H1 (cell line): ENCODE measurements around the gene ZNF48. TPM values are rescaled to one million over a fixed set of nuclear protein-coding genes. Genes with fewer than 3 reads are reported as not detected.

Experiments used
- CTCF ChIA-PET: fragments of 300-600 bp; sonication (Branson Sonifier 250); formaldehyde crosslinking; loops from one replicate; lab custom pipeline; 2021; ENCODE audit not compliant: partially characterized antibody; lab: Charles Lee
- POLR2A ChIA-PET: fragments of 300-600 bp; sonication (Branson Sonifier 250); formaldehyde crosslinking; loops from one replicate; lab custom pipeline; 2021; ENCODE audit warnings: inconsistent platforms; ENCODE audit not compliant: partially characterized antibody; lab: Charles Lee
- DNase-seq, 2 experiments: peaks; one replicate each; pipeline versions ENCODE4 v3.0.0 to v3.0.0-alpha.2; 2010 to 2022; ENCODE audit warnings: low spot score in 2 of 2, low read depth in 1 of 2, mixed read lengths in 1 of 2
- FAIRE-seq: peaks from 2 replicates; lab custom pipeline; 2011; peaks lifted over from hg19 to GRCh38; lab: Jason Lieb, UNC
- H2AFZ ChIP-seq: 2 replicates; pipeline ENCODE4 v1.8.1; 2012; ENCODE audit warnings: low read length, inconsistent platforms
- H2AK5ac ChIP-seq: 2 replicates; pipeline ENCODE4 v1.6.1; 2013; ENCODE audit warnings: low read depth, low read length
- H2BK120ac ChIP-seq: replicated peaks from 2 replicates; pipeline ENCODE3; 2013; ENCODE audit warnings: low read depth, low read length, inconsistent platforms
- H2BK12ac ChIP-seq: 2 replicates; pipeline ENCODE4 v1.6.1; 2013; ENCODE audit warnings: low read depth, low read length
- H2BK15ac ChIP-seq: 2 replicates; pipeline ENCODE4 v1.6.1; 2013; ENCODE audit warnings: low read length
- H2BK20ac ChIP-seq: 2 replicates; pipeline ENCODE4 v1.6.1; 2013; ENCODE audit warnings: low read length
- H2BK5ac ChIP-seq: 2 replicates; pipeline ENCODE4 v1.6.1; 2013; ENCODE audit warnings: low read depth, low read length
- H3K14ac ChIP-seq: 2 replicates; pipeline ENCODE4 v1.6.1; 2013; ENCODE audit warnings: inconsistent platforms; ENCODE audit not compliant: insufficient read length
- H3K18ac ChIP-seq: 2 replicates; pipeline ENCODE4 v1.6.1; 2013; ENCODE audit warnings: low read length; ENCODE audit errors: extremely low read depth
- H3K23ac ChIP-seq: 2 replicates; pipeline ENCODE4 v1.6.1; 2013; ENCODE audit warnings: inconsistent platforms; ENCODE audit not compliant: insufficient read length
- H3K23me2 ChIP-seq: 2 replicates; pipeline ENCODE4 v1.6.1; 2013; ENCODE audit warnings: low read depth, low read length
- H3K27ac ChIP-seq: 2 replicates; pipeline ENCODE4 v1.6.1; 2011; ENCODE audit warnings: low read depth, low read length, inconsistent platforms
- H3K27me3 ChIP-seq, 4 experiments: replicated peaks in 1 of 4; 1 replicate in 1 of 4; 2 replicates in 3 of 4; pipeline versions ENCODE4 v1.6.1 to v1.8.1; 2011 to 2013; ENCODE audit warnings: low read length in 3 of 4, mild to moderate bottlenecking in 3 of 4, inconsistent platforms in 2 of 4, mixed read lengths in 2 of 4, moderate library complexity in 1 of 4; ENCODE audit not compliant: control insufficient read depth in 3 of 4, insufficient read depth in 3 of 4; ENCODE audit errors: extremely low read depth in 1 of 4
- H3K36me3 ChIP-seq, 4 experiments: 2 replicates each; pipeline versions ENCODE4 v1.6.1 to v1.8.1; 2011 to 2013; ENCODE audit warnings: mild to moderate bottlenecking in 4 of 4, low read length in 3 of 4, moderate library complexity in 2 of 4, control low read depth in 1 of 4, inconsistent platforms in 1 of 4; ENCODE audit not compliant: insufficient read depth in 4 of 4, control insufficient read depth in 2 of 4
- H3K4ac ChIP-seq: replicated peaks from 2 replicates; pipeline ENCODE3; 2013; ENCODE audit warnings: low read length, low read depth, mixed read lengths, inconsistent platforms; ENCODE audit not compliant: insufficient read length
- H3K4me1 ChIP-seq, 4 experiments: replicated peaks in 1 of 4; 1 replicate in 1 of 4; 2 replicates in 3 of 4; pipeline versions ENCODE4 v1.6.1 to v1.8.1; 2011 to 2013; ENCODE audit warnings: low read length in 3 of 4, inconsistent platforms in 2 of 4, mixed read lengths in 1 of 4; ENCODE audit not compliant: insufficient read depth in 4 of 4, control insufficient read depth in 3 of 4
- H3K4me2 ChIP-seq, 2 experiments: 2 replicates each; pipeline versions ENCODE4 v1.6.1 to v1.8.1; 2011 to 2013; ENCODE audit warnings: low read depth in 2 of 2, low read length in 2 of 2, control low read depth in 1 of 2, inconsistent platforms in 1 of 2, mild to moderate bottlenecking in 1 of 2; ENCODE audit not compliant: insufficient read depth in 1 of 2
- H3K4me3 ChIP-seq, 4 experiments: fragments of 200-600, 300-600 bp in 1 of 4; sonication (generic), shearing (Covaris generic), sonication (Bioruptor Twin) in 1 of 4; 2 replicates each; pipeline versions ENCODE4 v1.5.1 to v1.8.1; 2011 to 2016; ENCODE audit warnings: low read length in 4 of 4, low read depth in 3 of 4, control low read depth in 2 of 4, inconsistent platforms in 2 of 4, mild to moderate bottlenecking in 2 of 4, mixed read lengths in 1 of 4, moderate library complexity in 1 of 4; ENCODE audit not compliant: insufficient read depth in 2 of 4; ENCODE audit errors: extremely low read depth in 1 of 4
- H3K56ac ChIP-seq: replicated peaks from 2 replicates; pipeline ENCODE3; 2013; ENCODE audit warnings: low read depth, mild to moderate bottlenecking, mixed read lengths, low read length, inconsistent platforms; ENCODE audit not compliant: insufficient read length
- H3K79me1 ChIP-seq: 2 replicates; pipeline ENCODE4 v1.6.1; 2013; ENCODE audit warnings: low read depth, low read length, control low read depth
- H3K79me2 ChIP-seq, 2 experiments: 2 replicates each; pipeline versions ENCODE4 v1.6.1 to v1.8.1; 2012 to 2013; ENCODE audit warnings: low read length in 2 of 2, mild to moderate bottlenecking in 2 of 2, inconsistent platforms in 1 of 2; ENCODE audit not compliant: insufficient read depth in 2 of 2, control insufficient read depth in 1 of 2
- H3K9ac ChIP-seq, 4 experiments: replicated peaks in 1 of 4; 1 replicate in 1 of 4; 2 replicates in 3 of 4; pipeline versions ENCODE4 v1.6.1 to v1.8.1; 2011 to 2013; ENCODE audit warnings: low read depth in 3 of 4, low read length in 3 of 4, control low read depth in 2 of 4, mild to moderate bottlenecking in 2 of 4, moderate library complexity in 2 of 4, inconsistent platforms in 1 of 4; ENCODE audit errors: extremely low read depth in 1 of 4
- H3K9me3 ChIP-seq, 2 experiments: 2 replicates each; pipeline versions ENCODE4 v1.6.1 to v1.8.1; 2012 to 2013; ENCODE audit warnings: mild to moderate bottlenecking in 2 of 2, moderate library complexity in 2 of 2, control low read depth in 1 of 2, inconsistent platforms in 1 of 2, low read depth in 1 of 2, low read length in 1 of 2, mixed read lengths in 1 of 2; ENCODE audit not compliant: insufficient read depth in 2 of 2
- H4K20me1 ChIP-seq, 2 experiments: replicated peaks in 1 of 2; 2 replicates each; pipeline versions ENCODE3 to v1.8.1; 2011 to 2013; ENCODE audit warnings: inconsistent platforms in 2 of 2, low read length in 2 of 2, mild to moderate bottlenecking in 1 of 2; ENCODE audit not compliant: insufficient read depth in 2 of 2, control insufficient read depth in 1 of 2
- H4K5ac ChIP-seq: 2 replicates; pipeline ENCODE4 v1.6.1; 2013; ENCODE audit warnings: low read length, low read depth, mixed read lengths, inconsistent platforms; ENCODE audit not compliant: insufficient read length
- H4K8ac ChIP-seq: 2 replicates; pipeline ENCODE4 v1.8.0; 2013; ENCODE audit warnings: mild to moderate bottlenecking, moderate library complexity, low read length, inconsistent platforms; ENCODE audit not compliant: insufficient read depth; ENCODE audit errors: extremely low read depth
- H4K91ac ChIP-seq: replicated peaks from 2 replicates; pipeline ENCODE3; 2013; ENCODE audit warnings: low read length, mixed read lengths, inconsistent platforms; ENCODE audit not compliant: insufficient read length
- BRCA1 ChIP-seq: IDR thresholded peaks from 2 replicates; pipeline ENCODE4 v1.6.1; 2012; ENCODE audit warnings: low read depth, low read length, improper control_type of control experiment
- MAX ChIP-seq: IDR thresholded peaks from 2 replicates; pipeline ENCODE4 v1.6.1; 2012; ENCODE audit warnings: inconsistent platforms
- POLR2A ChIP-seq, 2 experiments: IDR thresholded peaks; 1 replicate in 1 of 2; 2 replicates in 1 of 2; pipeline ENCODE4 v1.6.1; 2011; ENCODE audit warnings: low read depth in 2 of 2, low read length in 2 of 2, mild to moderate bottlenecking in 2 of 2; ENCODE audit errors: control extremely low read depth in 1 of 2
- POLR2AphosphoS5 ChIP-seq: IDR thresholded peaks from 2 replicates; pipeline ENCODE4 v1.6.1; 2011; ENCODE audit warnings: low read depth, low read length
- WGBS, 2 experiments: shearing (Covaris generic) in 1 of 2; methylation state at CpG; one replicate each; pipeline versions ENCODE4 v1.1.6 to v1.1.7; 2013 to 2015; ENCODE audit warnings: low lambda C conversion rate in 2 of 2, mixed read lengths in 2 of 2, inconsistent platforms in 1 of 2, low coverage in 1 of 2, missing lambda C conversion rate in 1 of 2; ENCODE audit not compliant: insufficient replicate concordance in 2 of 2, insufficient coverage in 1 of 2, insufficient read length in 1 of 2; ENCODE audit errors: extremely low coverage in 1 of 2, missing lambda C conversion rate in 1 of 2; 5-methylcytosine and 5-hydroxymethylcytosine counted together
- polyA plus RNA-seq, 7 experiments: library from polyadenylated mRNA; depleted of rRNA in 3 of 7; stranded (reverse) in 5 of 7; unstranded in 2 of 7; fragments of >200 nt in 5 of 7; fragments of 200-250 nt in 2 of 7; gene quantifications; 1 replicate in 5 of 7; 2 replicates in 1 of 7; 4 replicates in 1 of 7; pipeline versions ENCODE4 v1.2.1 to v1.2.3, GENCODE V29; 2011 to 2013; ENCODE audit warnings: missing spikeins in 2 of 7, mixed read lengths in 2 of 7
- total RNA-seq: library from RNA; stranded (reverse); fragmentation: NEBNext Ultra II Directional; extraction: Animal tissue kit (Norgen Biotek cat#: 25700); gene quantifications from 2 replicates; pipeline ENCODE4 v1.2.1, GENCODE V29; 2021
- TF ChIP-seq, protein P1 (sequence below): IDR thresholded peaks from 2 replicates; pipeline ENCODE4 v1.6.1; 2011; ENCODE audit warnings: low read depth, mild to moderate bottlenecking, low read length; ENCODE audit not compliant: insufficient read depth

Gene ZNF48
- total and polyA plus RNA-seq, 2 of the 8 experiments (the other 6 are each of a cell fraction or from before 2014, with no cell fraction given), result 30.4 to 41.2 TPM

DNA sequence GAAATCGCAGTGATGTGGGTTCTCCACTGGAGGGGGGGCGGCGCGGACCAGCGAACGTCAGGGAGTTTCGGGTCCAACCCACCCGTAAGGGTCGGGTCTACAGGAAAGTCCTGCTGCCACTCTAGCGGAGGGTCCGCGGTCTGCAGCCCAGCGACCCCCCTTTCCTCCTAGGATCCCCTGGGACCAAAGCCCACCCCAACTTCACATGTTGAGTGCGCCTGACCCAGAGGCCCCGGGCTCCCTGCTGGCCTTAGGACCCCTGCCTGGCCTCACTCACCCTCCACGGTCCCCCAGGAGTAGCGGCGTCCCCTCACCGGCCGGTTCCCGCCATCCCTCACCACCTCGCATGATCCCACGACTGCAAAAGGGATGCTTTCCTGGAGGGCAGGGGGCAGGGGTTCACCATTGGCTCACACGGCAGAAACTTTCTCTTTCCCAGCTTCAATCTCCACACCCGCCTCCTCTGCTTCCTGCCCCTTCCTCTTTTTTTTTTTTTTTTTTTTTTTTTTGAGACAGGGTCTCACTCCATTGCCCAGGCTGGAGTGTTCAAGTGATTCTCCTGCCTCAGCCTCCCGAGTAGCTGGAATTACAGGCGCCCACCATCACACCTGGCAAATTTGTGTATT, 15.9 kb upstream of the ZNF48 start:
- Histone ChIP-seq H3K9me3 (no peaks in the 10 kb centered on the region), H3K4ac (peak overlapping the region; percentile 85), H4K20me1 (no peaks in the 10 kb centered on the region), H3K79me1 (no peaks in the 10 kb centered on the region), H3K36me3 (no peaks in the 10 kb centered on the region), H3K9ac (peak overlapping the region in 3 of 4 experiments; percentile 47 to 69 (median 51); a peak in 6 of 7 replicates), H2BK12ac (no peak overlapping the region), H2BK15ac (no peak overlapping the region), H3K27ac (peak overlapping the region; percentile 60), H3K23me2 (peaks cover 10% of the 10 kb centered on the region), H4K91ac (peak overlapping the region; percentile 25), H3K23ac (no peak overlapping the region), H2AFZ (peak overlapping the region; percentile 48; the same call in 1 of the 2 replicates), H2BK20ac (no peak overlapping the region), H3K79me2 (no peaks in the 10 kb centered on the region), H4K8ac (peak overlapping the region; percentile 74; the same call in 1 of the 2 replicates), H4K5ac (peak overlapping the region; percentile 57), H2BK120ac (no peak overlapping the region), H2BK5ac (peak overlapping the region; percentile 60), H3K56ac (peak overlapping the region; percentile 50), H3K18ac (peak overlapping the region; percentile 99), H3K4me2 (peak overlapping the region; percentile 80 to 98), H3K27me3 (no peaks in the 10 kb centered on the region), H3K4me1 (peaks cover 0 to 9% (median 5%) of the 10 kb centered on the region in 4 experiments; a peak in 5 of 7 replicates), H2AK5ac (no peak overlapping the region), H3K14ac (no peak overlapping the region), H3K4me3 (peak overlapping the region; percentile 70 to 88 (median 82))
- ChIA-PET CTCF (interaction anchor here (0.9 to 1.6 kb wide), 3 partner anchors 12 to 146 kb away, joined by 3 to 6 read pairs (median 3); no protein-coding TSS in a partner anchor), POLR2A (interaction anchor here (0.7 to 13.6 kb wide), 2 partner anchors 18 to 278 kb away, joined by 4 to 151 read pairs; partner anchors contain the start of gene ZNF48)
- WGBS, 2 experiments, result 11% methylated on average over 22 of the region's 27 CpGs; no CpG with 5 or more reads in 1 of the 2 experiments
- DNase-seq, result no peak
- TF ChIP-seq, protein P1, sequence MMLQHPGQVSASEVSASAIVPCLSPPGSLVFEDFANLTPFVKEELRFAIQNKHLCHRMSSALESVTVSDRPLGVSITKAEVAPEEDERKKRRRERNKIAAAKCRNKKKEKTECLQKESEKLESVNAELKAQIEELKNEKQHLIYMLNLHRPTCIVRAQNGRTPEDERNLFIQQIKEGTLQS, result no peak
- 0 out of 2 replicates have a peak, but pooled peaks have one; percentile 4 for TF ChIP-seq POLR2AphosphoS5
- no peak for TF ChIP-seq BRCA1
- no peak for TF ChIP-seq MAX
- 0 out of 3 replicates have a peak, but pooled peaks of 1 of the 2 experiments have one; percentile 7 for TF ChIP-seq POLR2A (IDR thresholded peaks at IDR 0.05; ENCODE audit: control extremely low read depth in 1 of 2, low read depth in 2 of 2, low read length in 2 of 2)
- no peak for FAIRE-seq
